ENCODE data around the gene UST. TPM values are rescaled to one million over a fixed set of nuclear protein-coding genes. Genes with fewer than 3 reads are reported as not detected.

The UST gene
- total RNA-seq, 1 experiment from 2014 or later, result 6.1 TPM

DNA sequence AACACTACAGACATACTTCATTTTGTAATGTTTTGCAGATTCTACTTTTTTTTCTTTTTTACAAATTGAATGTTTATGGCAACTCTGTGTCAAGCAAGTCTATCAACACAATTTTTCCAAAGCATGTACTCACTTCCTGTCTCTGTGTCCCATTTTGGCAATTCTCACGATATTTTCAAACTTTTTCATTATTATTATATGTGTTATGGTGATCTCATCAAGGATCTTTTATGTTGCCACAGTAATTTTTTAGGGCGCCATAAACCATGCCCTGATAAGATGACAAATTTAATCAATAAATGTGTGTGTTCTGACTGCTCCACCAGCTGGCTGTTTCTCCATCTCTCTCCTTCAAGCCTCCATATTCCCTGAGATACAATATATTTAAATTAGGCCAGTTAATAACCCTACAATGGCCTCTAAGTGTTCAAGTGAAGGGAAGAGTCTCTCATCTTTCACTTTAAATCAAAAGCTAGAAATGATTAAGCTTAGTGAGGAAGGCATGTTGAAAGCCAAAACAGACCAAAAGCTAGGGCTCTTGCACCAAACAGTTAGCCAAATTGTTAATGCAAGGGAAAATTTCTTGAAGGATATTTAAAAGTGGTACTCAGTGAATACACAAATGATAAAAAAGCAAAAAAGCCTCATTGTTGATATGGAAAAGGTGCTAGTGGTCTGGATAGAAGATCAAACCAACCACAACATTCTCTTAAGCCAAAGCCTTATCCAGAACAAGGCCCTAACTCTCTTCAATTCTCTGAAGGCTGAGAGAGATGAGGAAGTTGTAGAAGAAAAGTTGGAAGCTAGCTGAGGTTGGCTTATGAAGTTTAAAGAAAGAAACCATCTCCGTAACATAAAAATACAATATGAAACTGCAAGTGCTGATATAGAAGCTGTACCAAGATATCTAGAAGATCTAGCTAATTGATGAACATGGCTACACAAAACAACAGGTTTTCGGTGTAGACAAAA lies 376.3 kb downstream of the UST start:
- ChIA-PET RAD21 (ENCODE audit: low non-redundant PET in 1 of 2, low total read pairs in 2 of 2, uncharacterized antibody in 2 of 2, unreplicated experiment in 2 of 2) (no interaction called here), POLR2A (no interaction called here), CTCF (no interaction called here)
- Histone ChIP-seq H3K4me3 (replicated peaks in 1 of 2; ENCODE audit: low read depth in 1 of 2, low read length in 2 of 2) (no peak overlapping the region), H3K27me3 (ENCODE audit: insufficient read depth, low read length) (no peaks in the 10 kb centered on the region), H3K9me2 (ENCODE audit: insufficient read depth) (no peaks in the 10 kb centered on the region), H3K9me3 (ENCODE audit: control insufficient read depth in 1 of 2, insufficient read depth in 1 of 2, low read depth in 1 of 2, low read length in 2 of 2) (no peaks in the 10 kb centered on the region), H3K4me2 (ENCODE audit: low read length) (no peak overlapping the region), H2AFZ (ENCODE audit: low read depth, low read length, poor library complexity, severe bottlenecking) (no peak overlapping the region), H3K27ac (ENCODE audit: low read depth, low read length) (no peak overlapping the region), H3K9ac (ENCODE audit: low read length) (no peak overlapping the region), H3K36me3 (ENCODE audit: control insufficient read depth in 1 of 2, insufficient read depth in 2 of 2, low read length in 2 of 2) (no peaks in the 10 kb centered on the region), H3K79me2 (ENCODE audit: insufficient read depth, low read length) (no peaks in the 10 kb centered on the region), H4K20me1 (ENCODE audit: insufficient read depth) (no peaks in the 10 kb centered on the region), H3K4me1 (ENCODE audit: control insufficient read depth in 1 of 2, insufficient read depth in 2 of 2, low read length in 2 of 2) (peaks cover 5% of the 10 kb centered on the region in 2 experiments; a peak in 3 of 4 replicates)
- intact Hi-C loops (cut with micrococcal nuclease), result no loop called here
- ATAC-seq, result no peak
- DNase-seq (ENCODE audit: low read depth, low spot score), result no peak
- TF ChIP-seq SP1 (IDR thresholded peaks at IDR 0.05; ENCODE audit: low read depth), result no peak
- TF ChIP-seq, protein P1, sequence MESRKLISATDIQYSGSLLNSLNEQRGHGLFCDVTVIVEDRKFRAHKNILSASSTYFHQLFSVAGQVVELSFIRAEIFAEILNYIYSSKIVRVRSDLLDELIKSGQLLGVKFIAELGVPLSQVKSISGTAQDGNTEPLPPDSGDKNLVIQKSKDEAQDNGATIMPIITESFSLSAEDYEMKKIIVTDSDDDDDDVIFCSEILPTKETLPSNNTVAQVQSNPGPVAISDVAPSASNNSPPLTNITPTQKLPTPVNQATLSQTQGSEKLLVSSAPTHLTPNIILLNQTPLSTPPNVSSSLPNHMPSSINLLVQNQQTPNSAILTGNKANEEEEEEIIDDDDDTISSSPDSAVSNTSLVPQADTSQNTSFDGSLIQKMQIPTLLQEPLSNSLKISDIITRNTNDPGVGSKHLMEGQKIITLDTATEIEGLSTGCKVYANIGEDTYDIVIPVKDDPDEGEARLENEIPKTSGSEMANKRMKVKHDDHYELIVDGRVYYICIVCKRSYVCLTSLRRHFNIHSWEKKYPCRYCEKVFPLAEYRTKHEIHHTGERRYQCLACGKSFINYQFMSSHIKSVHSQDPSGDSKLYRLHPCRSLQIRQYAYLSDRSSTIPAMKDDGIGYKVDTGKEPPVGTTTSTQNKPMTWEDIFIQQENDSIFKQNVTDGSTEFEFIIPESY (IDR thresholded peaks at IDR 0.05; ENCODE audit: extremely low read depth, insufficient replicate concordance, low read length), result no peak
- TF ChIP-seq, protein P2, sequence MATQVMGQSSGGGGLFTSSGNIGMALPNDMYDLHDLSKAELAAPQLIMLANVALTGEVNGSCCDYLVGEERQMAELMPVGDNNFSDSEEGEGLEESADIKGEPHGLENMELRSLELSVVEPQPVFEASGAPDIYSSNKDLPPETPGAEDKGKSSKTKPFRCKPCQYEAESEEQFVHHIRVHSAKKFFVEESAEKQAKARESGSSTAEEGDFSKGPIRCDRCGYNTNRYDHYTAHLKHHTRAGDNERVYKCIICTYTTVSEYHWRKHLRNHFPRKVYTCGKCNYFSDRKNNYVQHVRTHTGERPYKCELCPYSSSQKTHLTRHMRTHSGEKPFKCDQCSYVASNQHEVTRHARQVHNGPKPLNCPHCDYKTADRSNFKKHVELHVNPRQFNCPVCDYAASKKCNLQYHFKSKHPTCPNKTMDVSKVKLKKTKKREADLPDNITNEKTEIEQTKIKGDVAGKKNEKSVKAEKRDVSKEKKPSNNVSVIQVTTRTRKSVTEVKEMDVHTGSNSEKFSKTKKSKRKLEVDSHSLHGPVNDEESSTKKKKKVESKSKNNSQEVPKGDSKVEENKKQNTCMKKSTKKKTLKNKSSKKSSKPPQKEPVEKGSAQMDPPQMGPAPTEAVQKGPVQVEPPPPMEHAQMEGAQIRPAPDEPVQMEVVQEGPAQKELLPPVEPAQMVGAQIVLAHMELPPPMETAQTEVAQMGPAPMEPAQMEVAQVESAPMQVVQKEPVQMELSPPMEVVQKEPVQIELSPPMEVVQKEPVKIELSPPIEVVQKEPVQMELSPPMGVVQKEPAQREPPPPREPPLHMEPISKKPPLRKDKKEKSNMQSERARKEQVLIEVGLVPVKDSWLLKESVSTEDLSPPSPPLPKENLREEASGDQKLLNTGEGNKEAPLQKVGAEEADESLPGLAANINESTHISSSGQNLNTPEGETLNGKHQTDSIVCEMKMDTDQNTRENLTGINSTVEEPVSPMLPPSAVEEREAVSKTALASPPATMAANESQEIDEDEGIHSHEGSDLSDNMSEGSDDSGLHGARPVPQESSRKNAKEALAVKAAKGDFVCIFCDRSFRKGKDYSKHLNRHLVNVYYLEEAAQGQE (IDR thresholded peaks at IDR 0.05; ENCODE audit: low read depth), result no peak
- no peak for TF ChIP-seq TCF7L2 (IDR thresholded peaks at IDR 0.05; ENCODE audit: borderline replicate concordance, extremely low read depth, insufficient read depth, insufficient read length)
- no peak for TF ChIP-seq FOSL1 (IDR thresholded peaks at IDR 0.05; ENCODE audit: low read depth)
- no peak for TF ChIP-seq RAD21 (IDR thresholded peaks at IDR 0.05; ENCODE audit: low read depth)
- TF ChIP-seq, protein P3, sequence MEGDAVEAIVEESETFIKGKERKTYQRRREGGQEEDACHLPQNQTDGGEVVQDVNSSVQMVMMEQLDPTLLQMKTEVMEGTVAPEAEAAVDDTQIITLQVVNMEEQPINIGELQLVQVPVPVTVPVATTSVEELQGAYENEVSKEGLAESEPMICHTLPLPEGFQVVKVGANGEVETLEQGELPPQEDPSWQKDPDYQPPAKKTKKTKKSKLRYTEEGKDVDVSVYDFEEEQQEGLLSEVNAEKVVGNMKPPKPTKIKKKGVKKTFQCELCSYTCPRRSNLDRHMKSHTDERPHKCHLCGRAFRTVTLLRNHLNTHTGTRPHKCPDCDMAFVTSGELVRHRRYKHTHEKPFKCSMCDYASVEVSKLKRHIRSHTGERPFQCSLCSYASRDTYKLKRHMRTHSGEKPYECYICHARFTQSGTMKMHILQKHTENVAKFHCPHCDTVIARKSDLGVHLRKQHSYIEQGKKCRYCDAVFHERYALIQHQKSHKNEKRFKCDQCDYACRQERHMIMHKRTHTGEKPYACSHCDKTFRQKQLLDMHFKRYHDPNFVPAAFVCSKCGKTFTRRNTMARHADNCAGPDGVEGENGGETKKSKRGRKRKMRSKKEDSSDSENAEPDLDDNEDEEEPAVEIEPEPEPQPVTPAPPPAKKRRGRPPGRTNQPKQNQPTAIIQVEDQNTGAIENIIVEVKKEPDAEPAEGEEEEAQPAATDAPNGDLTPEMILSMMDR (IDR thresholded peaks at IDR 0.05 in 2 of 3, conservative IDR thresholded peaks at IDR 0.05 in 1 of 3; ENCODE audit: borderline replicate concordance in 1 of 3, insufficient read depth in 1 of 3, low read depth in 2 of 3, low read length in 2 of 3), result no peak
- TF ChIP-seq EZH2phosphoT487 (IDR thresholded peaks at IDR 0.05; ENCODE audit: borderline replicate concordance), result no peak
- no peak for TF ChIP-seq POLR2AphosphoS5 (IDR thresholded peaks at IDR 0.05; ENCODE audit: low read depth, low read length)
- no peak for TF ChIP-seq EZH2 (IDR thresholded peaks at IDR 0.05)
- no peak for TF ChIP-seq ZNF274 (IDR thresholded peaks at IDR 0.05; ENCODE audit: low read depth, low read length)
- no TSS peak for BruUV-seq (replicated peaks)
